NCI-H1092 (cell line): ENCODE data around the gene ALDH5A1.

ENCODE experiments used
- DNase-seq: peaks from one replicate; lab custom pipeline; 2025; lab: John Stamatoyannopoulos, UW

ALDH5A1 gene

GRCh38 chr6:24494821-24495795 lies at the start of gene ALDH5A1:
Gene ALDH5A1 (plus strand): TSS chr6:24494969. CDS start chr6:24494997, 28 bp downstream.
- peak; percentile 41 for DNase-seq

GRCh38 chr6:24445704-24446103 lies 49.1 kb upstream of the ALDH5A1 start:
- no peak for DNase-seq

GRCh38 chr6:24446670-24447069 lies 48.1 kb upstream of the ALDH5A1 start:
- no peak for DNase-seq

GRCh38 chr6:24448396-24448795 lies 46.4 kb upstream of the ALDH5A1 start:
- no peak for DNase-seq

- DNase-seq, result no peak
Observed at GRCh38 chr6:24448828-24449525, 45.8 kb upstream of the ALDH5A1 start.

GRCh38 chr6:24451581-24452388 lies 43.0 kb upstream of the ALDH5A1 start:
- DNase-seq, result no peak

- DNase-seq, result no peak
Observed at GRCh38 chr6:24453921-24454320, 40.8 kb upstream of the ALDH5A1 start.

GRCh38 chr6:24454452-24454851 lies 40.3 kb upstream of the ALDH5A1 start:
- DNase-seq, result no peak

- no peak for DNase-seq
Observed at GRCh38 chr6:24455061-24455460, 39.7 kb upstream of the ALDH5A1 start.

- no peak for DNase-seq
Observed at GRCh38 chr6:24458134-24458533, 36.6 kb upstream of the ALDH5A1 start.

GRCh38 chr6:24458941-24459340 lies 35.8 kb upstream of the ALDH5A1 start:
- no peak for DNase-seq

- DNase-seq, result no peak
Observed at GRCh38 chr6:24460966-24461365, 33.8 kb upstream of the ALDH5A1 start.

GRCh38 chr6:24464253-24465038 lies 30.3 kb upstream of the ALDH5A1 start:
- DNase-seq, result no peak

- no peak for DNase-seq
Observed at GRCh38 chr6:24469811-24470210, 25.0 kb upstream of the ALDH5A1 start.

GRCh38 chr6:24472181-24472580 lies 22.6 kb upstream of the ALDH5A1 start:
- DNase-seq, result no peak

- DNase-seq, result no peak
Observed at GRCh38 chr6:24476631-24477030, 18.1 kb upstream of the ALDH5A1 start.

GRCh38 chr6:24477070-24477469 lies 17.7 kb upstream of the ALDH5A1 start:
- DNase-seq, result no peak

GRCh38 chr6:24478903-24479302 lies 15.9 kb upstream of the ALDH5A1 start:
- DNase-seq, result no peak

GRCh38 chr6:24480705-24481104 lies 14.1 kb upstream of the ALDH5A1 start:
- no peak for DNase-seq

- DNase-seq, result no peak
Observed at GRCh38 chr6:24481449-24481848, 13.3 kb upstream of the ALDH5A1 start.

- DNase-seq, result no peak
Observed at GRCh38 chr6:24484657-24485323, 10.0 kb upstream of the ALDH5A1 start.
